RWPE2 (cell line): ENCODE measurements around the gene AIFM3.
"Not testable (repeated sequence)": the region's sequence is repeated elsewhere in the genome, so short reads cannot be mapped to it uniquely, and the experiment has no call there.

ENCODE experiments used
- ATAC-seq: fragments of 200-7000 bp; cut with Tn5 transposase; 3 replicates; pipeline ENCODE4 v1.9.1; 2021; ENCODE audit warnings: low read depth
- DNase-seq: peaks from one replicate; pipeline ENCODE4 v3.0.0-alpha.2; 2020; ENCODE audit warnings: low spot score
- H3K27ac ChIP-seq: fragments of 450-650 bp; 2 replicates; pipeline ENCODE4 v1.5.1; 2017; ENCODE audit warnings: mild to moderate bottlenecking; ENCODE audit not compliant: poor library complexity, severe bottlenecking
- H3K27me3 ChIP-seq: fragments of 250-450 bp; sonication (Bioruptor Pico); 2 replicates; pipeline ENCODE4 v1.5.1; 2021; ENCODE audit warnings: mild to moderate bottlenecking, moderate library complexity; ENCODE audit not compliant: insufficient read depth, poor library complexity, severe bottlenecking
- H3K36me3 ChIP-seq: fragments of 250-450 bp; sonication (Bioruptor Pico); 2 replicates; pipeline ENCODE4 v1.5.1; 2020; ENCODE audit warnings: low read depth, mild to moderate bottlenecking, moderate library complexity
- H3K4me1 ChIP-seq: fragments of 250-450 bp; sonication (Bioruptor Pico); 2 replicates; pipeline ENCODE4 v1.5.1; 2021; ENCODE audit warnings: mild to moderate bottlenecking, moderate library complexity; ENCODE audit not compliant: insufficient read depth, poor library complexity, severe bottlenecking
- H3K4me3 ChIP-seq: fragments of 250-450 bp; sonication (Bioruptor Pico); 2 replicates; pipeline ENCODE4 v1.5.1; 2021; ENCODE audit warnings: mild to moderate bottlenecking, moderate library complexity; ENCODE audit not compliant: severe bottlenecking
- H3K9me3 ChIP-seq: fragments of 250-450 bp; sonication (Bioruptor Pico); 2 replicates; pipeline ENCODE4 v1.5.1; 2021; ENCODE audit warnings: mild to moderate bottlenecking, moderate library complexity; ENCODE audit not compliant: severe bottlenecking
- TF ChIP-seq, protein P1 (sequence below): fragments of 450-650 bp; IDR thresholded peaks from one replicate; pipeline ENCODE4 v1.5.1; 2017; ENCODE audit warnings: mild to moderate bottlenecking, moderate library complexity; ENCODE audit not compliant: poor library complexity, severe bottlenecking

AIFM3 gene

DNA sequence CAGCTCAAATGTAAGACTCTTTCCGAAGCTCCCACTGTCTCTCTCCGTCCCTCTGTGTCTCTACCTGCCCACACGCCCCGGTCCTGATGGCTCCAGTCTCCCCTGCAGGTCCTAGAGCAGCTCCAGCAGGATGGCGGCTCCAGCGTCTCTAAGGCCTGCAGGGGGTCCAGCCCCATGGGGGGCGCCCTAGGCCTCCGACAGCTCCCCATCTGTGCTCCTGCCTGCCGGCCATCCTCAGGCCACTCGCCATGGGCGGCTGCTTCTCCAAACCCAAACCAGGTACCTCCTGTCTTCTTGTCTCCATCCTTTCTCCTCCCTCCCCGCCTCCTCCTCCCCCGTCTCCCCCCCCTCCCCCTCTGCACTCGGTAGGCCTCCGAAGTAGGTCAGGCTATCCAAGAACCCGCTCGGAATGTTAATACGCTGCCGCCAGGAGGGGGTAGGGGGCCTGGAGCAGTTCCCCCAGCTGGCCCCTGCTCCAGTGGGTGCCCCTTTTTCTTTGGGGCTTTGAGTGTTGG is 699 bp downstream of the AIFM3 start:
- Histone ChIP-seq H3K9me3 (no peaks in the 10 kb centered on the region), H3K4me1 (no peaks in the 10 kb centered on the region), H3K27ac (no peak overlapping the region), H3K27me3 (no peaks in the 10 kb centered on the region), H3K36me3 (no peaks in the 10 kb centered on the region), H3K4me3 (no peak overlapping the region)
- TF ChIP-seq, protein P1, sequence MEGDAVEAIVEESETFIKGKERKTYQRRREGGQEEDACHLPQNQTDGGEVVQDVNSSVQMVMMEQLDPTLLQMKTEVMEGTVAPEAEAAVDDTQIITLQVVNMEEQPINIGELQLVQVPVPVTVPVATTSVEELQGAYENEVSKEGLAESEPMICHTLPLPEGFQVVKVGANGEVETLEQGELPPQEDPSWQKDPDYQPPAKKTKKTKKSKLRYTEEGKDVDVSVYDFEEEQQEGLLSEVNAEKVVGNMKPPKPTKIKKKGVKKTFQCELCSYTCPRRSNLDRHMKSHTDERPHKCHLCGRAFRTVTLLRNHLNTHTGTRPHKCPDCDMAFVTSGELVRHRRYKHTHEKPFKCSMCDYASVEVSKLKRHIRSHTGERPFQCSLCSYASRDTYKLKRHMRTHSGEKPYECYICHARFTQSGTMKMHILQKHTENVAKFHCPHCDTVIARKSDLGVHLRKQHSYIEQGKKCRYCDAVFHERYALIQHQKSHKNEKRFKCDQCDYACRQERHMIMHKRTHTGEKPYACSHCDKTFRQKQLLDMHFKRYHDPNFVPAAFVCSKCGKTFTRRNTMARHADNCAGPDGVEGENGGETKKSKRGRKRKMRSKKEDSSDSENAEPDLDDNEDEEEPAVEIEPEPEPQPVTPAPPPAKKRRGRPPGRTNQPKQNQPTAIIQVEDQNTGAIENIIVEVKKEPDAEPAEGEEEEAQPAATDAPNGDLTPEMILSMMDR = no peak
- ATAC-seq (no peak), DNase-seq (no peak)

DNA sequence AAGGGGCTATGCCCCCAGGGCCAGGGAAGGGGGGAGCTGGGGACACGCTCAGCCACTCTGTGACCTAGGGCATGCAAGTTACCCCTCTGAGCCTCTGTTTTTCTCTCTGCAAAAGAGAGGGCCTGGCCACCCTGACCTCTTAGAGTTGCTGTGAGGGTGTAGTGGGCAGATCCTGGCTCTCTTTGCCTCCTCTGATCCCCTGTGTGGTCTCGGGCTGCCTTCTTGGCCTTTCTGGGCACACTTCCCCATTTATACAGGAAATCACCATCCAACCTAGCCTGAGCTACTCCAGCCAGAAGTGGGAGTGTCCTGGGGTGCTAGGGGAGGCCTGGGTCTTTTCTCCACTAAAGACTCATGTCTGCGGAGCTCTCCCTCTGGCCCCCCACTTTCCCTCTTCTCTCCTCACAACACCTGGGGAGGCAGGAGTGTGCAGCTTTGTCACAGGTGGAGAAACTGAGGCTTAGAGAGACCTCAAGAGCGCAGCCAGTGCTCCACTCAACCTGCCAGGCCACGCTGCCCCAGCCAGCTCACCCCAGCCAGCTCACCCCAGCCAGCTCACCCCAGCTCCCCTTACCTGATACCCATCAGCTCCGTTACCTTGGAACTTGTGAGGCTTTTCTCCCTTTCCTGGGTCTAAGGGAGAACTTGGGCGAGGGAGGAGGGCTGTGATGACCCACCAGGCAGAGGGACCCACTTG is 1.4 kb downstream of the AIFM3 start:
- no peak for DNase-seq
- Histone ChIP-seq H3K36me3 (no peaks in the 10 kb centered on the region), H3K4me1 (no peaks in the 10 kb centered on the region), H3K9me3 (no peaks in the 10 kb centered on the region), H3K27me3 (no peaks in the 10 kb centered on the region), H3K4me3 (no peak overlapping the region), H3K27ac (no peak overlapping the region)
- ATAC-seq = no peak
- TF ChIP-seq, protein P1 = no peak

DNA sequence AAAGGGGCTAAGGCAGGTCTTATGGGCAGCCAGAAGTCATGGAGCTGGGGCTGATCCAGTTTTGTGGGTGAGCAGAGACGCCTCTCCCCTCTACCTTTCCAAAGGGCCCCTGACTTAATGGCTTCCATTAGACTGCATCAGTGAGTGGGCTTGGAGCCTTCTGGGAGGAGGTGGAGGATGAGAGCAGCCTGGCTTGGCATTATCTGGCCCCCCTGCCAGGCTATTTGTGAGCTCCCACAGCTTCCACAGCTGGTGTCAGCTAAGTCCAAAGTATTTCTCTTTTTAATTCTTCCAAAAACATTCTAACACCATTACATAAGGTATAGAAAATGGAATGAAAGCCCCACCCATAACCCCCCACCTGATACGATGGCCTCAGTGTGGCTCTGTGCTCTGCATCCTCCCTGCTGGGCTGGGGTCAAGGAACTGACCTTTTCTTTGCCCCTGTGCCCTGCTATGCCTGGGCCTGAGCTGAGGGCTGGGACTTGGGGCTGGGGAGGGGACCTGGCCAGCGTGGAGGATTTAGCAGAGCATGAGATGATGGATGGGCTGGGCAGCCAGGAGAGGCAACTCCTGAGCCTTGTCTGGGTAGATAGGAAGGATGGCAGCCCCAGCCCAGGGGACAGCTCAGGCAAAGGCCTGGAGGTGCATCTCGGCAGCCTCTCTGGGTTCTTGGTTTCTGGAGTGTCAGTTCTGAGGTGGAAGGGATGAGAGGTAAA is 4.0 kb downstream of the AIFM3 start:
- TF ChIP-seq, protein P1 = no peak
- H3K4me3 ChIP-seq = no peak overlapping the region
- no peaks in the 10 kb centered on the region for H3K9me3 ChIP-seq
- no peaks in the 10 kb centered on the region for H3K27me3 ChIP-seq
- H3K27ac ChIP-seq = no peak overlapping the region
- ATAC-seq (no peak), DNase-seq (no peak)
- H3K36me3 ChIP-seq = no peaks in the 10 kb centered on the region
- H3K4me1 ChIP-seq = no peaks in the 10 kb centered on the region

DNA sequence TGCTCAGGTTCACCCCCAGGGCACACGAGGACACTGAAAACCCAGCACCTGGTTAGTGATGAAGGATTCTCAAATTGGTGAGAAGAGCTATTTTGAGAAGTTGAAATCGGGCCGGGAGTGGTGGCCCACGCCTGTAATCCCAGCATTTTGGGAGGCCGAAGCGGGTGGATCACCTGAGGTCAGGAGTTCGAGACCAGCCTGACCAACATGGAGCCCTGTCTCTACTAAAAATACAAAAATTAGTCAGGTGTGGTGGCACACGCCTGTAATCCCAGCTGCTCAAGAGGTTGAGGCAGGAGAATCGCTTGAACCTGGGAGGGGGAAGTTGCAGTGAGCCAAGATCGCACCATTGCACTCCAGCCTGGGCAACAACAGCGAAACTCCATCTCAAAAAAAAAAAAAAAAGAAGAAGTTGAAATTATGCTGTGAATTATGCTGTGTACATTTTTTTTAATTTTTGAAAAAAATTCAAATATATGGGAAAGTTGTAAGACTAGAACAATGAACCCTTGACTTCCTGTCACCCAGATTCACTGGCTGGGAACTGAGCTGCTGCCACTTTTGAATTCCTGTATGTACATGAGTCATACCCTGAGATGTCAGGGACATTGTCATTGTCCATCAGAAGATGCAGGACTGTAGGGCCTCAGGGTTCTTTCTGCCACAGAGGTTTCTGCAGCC is 5.1 kb downstream of the AIFM3 start:
- not testable (repeated sequence) for H3K4me1 ChIP-seq, H3K27me3 ChIP-seq, H3K4me3 ChIP-seq, ATAC-seq, H3K36me3 ChIP-seq, H3K27ac ChIP-seq, DNase-seq, H3K9me3 ChIP-seq

DNA sequence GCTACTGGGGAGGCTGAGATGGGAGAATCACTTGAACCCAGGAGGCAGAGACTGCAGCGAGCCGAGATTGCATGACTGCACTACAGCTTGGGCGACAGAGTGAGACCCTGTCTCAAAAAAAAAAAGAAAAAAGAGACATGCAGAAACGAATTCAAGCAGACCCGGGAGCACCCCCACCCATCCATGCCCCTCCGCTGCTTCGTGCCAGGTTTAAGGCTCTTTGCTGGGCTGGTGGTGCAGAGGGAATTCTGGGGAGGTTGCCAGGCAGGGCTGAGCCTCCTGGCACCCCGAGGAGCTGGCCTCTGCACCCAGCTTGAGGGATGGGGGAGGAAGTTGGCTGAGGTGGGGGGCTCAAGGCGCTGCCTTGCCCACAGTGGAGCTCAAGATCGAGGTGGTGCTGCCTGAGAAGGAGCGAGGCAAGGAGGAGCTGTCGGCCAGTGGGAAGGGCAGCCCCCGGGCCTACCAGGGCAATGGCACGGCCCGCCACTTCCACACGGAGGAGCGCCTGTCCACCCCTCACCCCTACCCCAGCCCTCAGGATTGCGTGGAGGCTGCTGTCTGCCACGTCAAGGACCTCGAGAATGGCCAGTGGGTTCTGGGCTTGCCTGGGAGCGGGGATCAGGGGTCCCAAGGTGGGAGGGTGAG is 6.0 kb downstream of the AIFM3 start:
- TF ChIP-seq, protein P1 = no peak
- Histone ChIP-seq H3K27me3 (no peaks in the 10 kb centered on the region), H3K4me1 (no peaks in the 10 kb centered on the region), H3K36me3 (no peaks in the 10 kb centered on the region), H3K4me3 (no peak overlapping the region), H3K9me3 (no peaks in the 10 kb centered on the region), H3K27ac (no peak overlapping the region)
- DNase-seq (no peak), ATAC-seq (no peak)
